ENCODE results near the gene KNTC1.

Gene KNTC1

DNA sequence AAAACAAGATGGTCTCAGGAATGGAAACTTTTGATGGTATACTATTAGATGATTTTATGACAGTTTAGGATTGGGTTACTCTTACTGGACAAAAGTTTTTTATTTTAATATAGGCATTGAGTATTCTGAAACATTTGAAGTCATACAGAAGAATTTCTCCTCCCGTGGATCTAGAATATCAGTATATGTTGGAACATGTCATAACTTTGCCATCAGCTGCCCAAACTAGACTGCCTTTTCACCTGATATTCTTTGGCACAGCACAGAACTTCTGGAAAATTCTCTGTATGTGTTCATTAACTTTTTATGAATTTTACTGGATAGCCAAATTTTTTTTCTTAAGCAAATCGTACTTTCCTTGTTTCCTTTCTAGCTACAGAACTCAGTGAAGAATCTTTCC, 75.4 kb downstream of the KNTC1 start:
- Histone ChIP-seq H4K20me1 (ENCODE audit: insufficient read depth, low read length) (no peaks in the 10 kb centered on the region), H3K36me3 (replicated peaks; ENCODE audit: low read depth, low read length) (peaks cover 31% of the 10 kb centered on the region), H2AFZ (ENCODE audit: low read depth, low read length) (no peak overlapping the region), H3K27ac (ENCODE audit: low read length) (no peak overlapping the region), H3K4me3 (ENCODE audit: low read length) (no peak overlapping the region), H3K4me2 (ENCODE audit: low read length) (no peak overlapping the region), H3K27me3 (ENCODE audit: low read depth, low read length) (no peaks in the 10 kb centered on the region), H3K79me2 (ENCODE audit: low read length) (no peaks in the 10 kb centered on the region), H3K4me1 (ENCODE audit: low read length) (no peaks in the 10 kb centered on the region), H3K9ac (ENCODE audit: low read length) (no peak overlapping the region), H3K9me3 (ENCODE audit: insufficient read depth, low read length) (no peaks in the 10 kb centered on the region)
- TF ChIP-seq EZH2phosphoT487 (IDR thresholded peaks at IDR 0.05; ENCODE audit: low read depth): no peak
- TF ChIP-seq, protein P1, sequence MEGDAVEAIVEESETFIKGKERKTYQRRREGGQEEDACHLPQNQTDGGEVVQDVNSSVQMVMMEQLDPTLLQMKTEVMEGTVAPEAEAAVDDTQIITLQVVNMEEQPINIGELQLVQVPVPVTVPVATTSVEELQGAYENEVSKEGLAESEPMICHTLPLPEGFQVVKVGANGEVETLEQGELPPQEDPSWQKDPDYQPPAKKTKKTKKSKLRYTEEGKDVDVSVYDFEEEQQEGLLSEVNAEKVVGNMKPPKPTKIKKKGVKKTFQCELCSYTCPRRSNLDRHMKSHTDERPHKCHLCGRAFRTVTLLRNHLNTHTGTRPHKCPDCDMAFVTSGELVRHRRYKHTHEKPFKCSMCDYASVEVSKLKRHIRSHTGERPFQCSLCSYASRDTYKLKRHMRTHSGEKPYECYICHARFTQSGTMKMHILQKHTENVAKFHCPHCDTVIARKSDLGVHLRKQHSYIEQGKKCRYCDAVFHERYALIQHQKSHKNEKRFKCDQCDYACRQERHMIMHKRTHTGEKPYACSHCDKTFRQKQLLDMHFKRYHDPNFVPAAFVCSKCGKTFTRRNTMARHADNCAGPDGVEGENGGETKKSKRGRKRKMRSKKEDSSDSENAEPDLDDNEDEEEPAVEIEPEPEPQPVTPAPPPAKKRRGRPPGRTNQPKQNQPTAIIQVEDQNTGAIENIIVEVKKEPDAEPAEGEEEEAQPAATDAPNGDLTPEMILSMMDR (IDR thresholded peaks at IDR 0.05; ENCODE audit: low read depth, low read length): no peak

- Histone ChIP-seq H3K9ac (ENCODE audit: low read length) (no peak overlapping the region), H2AFZ (ENCODE audit: low read depth, low read length) (no peak overlapping the region), H4K20me1 (ENCODE audit: insufficient read depth, low read length) (no peaks in the 10 kb centered on the region), H3K9me3 (ENCODE audit: insufficient read depth, low read length) (no peaks in the 10 kb centered on the region), H3K27ac (ENCODE audit: low read length) (no peak overlapping the region), H3K4me1 (ENCODE audit: low read length) (no peaks in the 10 kb centered on the region), H3K36me3 (replicated peaks; ENCODE audit: low read depth, low read length) (peaks cover 41% of the 10 kb centered on the region), H3K4me2 (ENCODE audit: low read length) (no peak overlapping the region), H3K27me3 (ENCODE audit: low read depth, low read length) (no peaks in the 10 kb centered on the region), H3K79me2 (ENCODE audit: low read length) (no peaks in the 10 kb centered on the region), H3K4me3 (ENCODE audit: low read length) (no peak overlapping the region)
- TF ChIP-seq, protein P1 (IDR thresholded peaks at IDR 0.05; ENCODE audit: low read depth, low read length): no peak
- TF ChIP-seq EZH2phosphoT487 (IDR thresholded peaks at IDR 0.05; ENCODE audit: low read depth): no peak
These were observed 77.9 kb downstream of the KNTC1 start for GRCh38 chr12:122604993-122605392.

GRCh38 chr12:122609732-122610131, 82.7 kb downstream of the KNTC1 start:
- Histone ChIP-seq H3K27ac (ENCODE audit: low read length) (no peak overlapping the region), H3K9ac (ENCODE audit: low read length) (no peak overlapping the region), H2AFZ (ENCODE audit: low read depth, low read length) (no peak overlapping the region), H4K20me1 (ENCODE audit: insufficient read depth, low read length) (no peaks in the 10 kb centered on the region), H3K4me1 (ENCODE audit: low read length) (no peaks in the 10 kb centered on the region), H3K27me3 (ENCODE audit: low read depth, low read length) (no peaks in the 10 kb centered on the region), H3K36me3 (replicated peaks; ENCODE audit: low read depth, low read length) (peaks cover 58% of the 10 kb centered on the region), H3K9me3 (ENCODE audit: insufficient read depth, low read length) (no peaks in the 10 kb centered on the region), H3K4me2 (ENCODE audit: low read length) (no peak overlapping the region), H3K79me2 (ENCODE audit: low read length) (no peaks in the 10 kb centered on the region), H3K4me3 (ENCODE audit: low read length) (no peak overlapping the region)
- TF ChIP-seq EZH2phosphoT487 (IDR thresholded peaks at IDR 0.05; ENCODE audit: low read depth): no peak
- TF ChIP-seq, protein P1 (IDR thresholded peaks at IDR 0.05; ENCODE audit: low read depth, low read length): no peak

GRCh38 chr12:122610207-122610606, 83.2 kb downstream of the KNTC1 start:
- peaks cover 62% of the 10 kb centered on the region for H3K36me3 ChIP-seq (replicated peaks; ENCODE audit: low read depth, low read length)
- H2AFZ ChIP-seq (ENCODE audit: low read depth, low read length): no peak overlapping the region
- no peak overlapping the region for H3K4me2 ChIP-seq (ENCODE audit: low read length)

More at GRCh38 chr12:122610207-122610606, 83.2 kb downstream of the KNTC1 start:
- H3K27me3 ChIP-seq (ENCODE audit: low read depth, low read length): no peaks in the 10 kb centered on the region
- no peak overlapping the region for H3K27ac ChIP-seq (ENCODE audit: low read length)
- no peak for TF ChIP-seq EZH2phosphoT487 (IDR thresholded peaks at IDR 0.05; ENCODE audit: low read depth)
- TF ChIP-seq, protein P1 (IDR thresholded peaks at IDR 0.05; ENCODE audit: low read depth, low read length): no peak
- H3K9ac ChIP-seq (ENCODE audit: low read length): no peak overlapping the region
- H3K9me3 ChIP-seq (ENCODE audit: insufficient read depth, low read length): no peaks in the 10 kb centered on the region
- no peak overlapping the region for H3K4me3 ChIP-seq (ENCODE audit: low read length)
- no peaks in the 10 kb centered on the region for H3K79me2 ChIP-seq (ENCODE audit: low read length)
- H4K20me1 ChIP-seq (ENCODE audit: insufficient read depth, low read length): no peaks in the 10 kb centered on the region
- no peaks in the 10 kb centered on the region for H3K4me1 ChIP-seq (ENCODE audit: low read length)
